NCI-H2196 (cell line): ENCODE data around the gene AP2M1.
A peak's percentile ranks its signal among the peaks of the same experiment; 100 is the strongest.
"Not testable (repeated sequence)": the region's sequence is repeated elsewhere in the genome, so short reads cannot be mapped to it uniquely, and the experiment has no call there.

Source experiments
- DNase-seq: peaks from one replicate; lab custom pipeline; 2025; ENCODE audit not compliant: unreplicated experiment; lab: John Stamatoyannopoulos, UW

Gene AP2M1

DNA sequence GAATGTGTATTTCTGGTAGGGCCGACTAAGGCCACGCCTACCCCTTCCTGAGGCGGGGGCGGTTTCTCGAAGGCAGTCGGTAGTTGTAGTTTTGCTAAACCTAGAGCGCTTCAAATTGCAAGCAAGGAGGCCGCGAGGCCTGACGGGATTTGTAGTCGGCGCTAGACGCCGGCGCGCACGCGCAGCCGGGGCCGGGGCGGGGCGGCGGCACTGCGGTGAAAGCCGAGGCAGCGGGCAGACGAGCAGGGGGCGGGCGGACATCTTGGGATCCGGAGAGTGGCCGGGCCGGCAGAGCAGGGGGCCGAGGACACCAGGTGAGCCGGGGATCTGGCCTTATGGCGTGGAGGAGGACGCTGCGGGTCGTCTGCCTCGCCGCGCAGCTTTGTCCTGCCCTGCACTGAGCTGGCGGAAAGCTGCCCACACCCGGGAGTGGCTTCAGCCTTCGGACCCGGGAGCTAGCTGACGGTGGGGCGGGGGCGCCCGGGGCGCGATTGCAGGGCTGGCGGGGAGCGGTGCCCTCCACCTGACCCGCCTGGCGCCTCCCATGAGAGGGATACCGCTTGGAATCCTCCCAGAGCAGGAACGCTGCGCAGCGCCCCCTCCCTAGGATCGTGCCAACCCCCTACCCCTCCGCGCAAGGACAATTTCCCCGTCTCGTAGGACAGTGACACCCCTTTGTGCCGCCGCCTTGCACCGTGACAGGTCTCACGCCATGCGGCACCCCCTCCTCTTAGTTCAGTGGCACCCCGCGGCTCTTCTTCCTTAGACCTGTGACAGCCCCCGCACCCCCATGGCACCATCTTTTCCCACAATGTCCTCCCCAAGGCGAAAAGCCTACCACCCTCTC lies at the start of gene AP2M1:
Gene AP2M1, plus strand, starts transcription at position 210 of the 847 bp plus-strand sequence. CDS start 2,139 bp downstream, outside the sequence.
- peak; percentile 99 for DNase-seq

DNA sequence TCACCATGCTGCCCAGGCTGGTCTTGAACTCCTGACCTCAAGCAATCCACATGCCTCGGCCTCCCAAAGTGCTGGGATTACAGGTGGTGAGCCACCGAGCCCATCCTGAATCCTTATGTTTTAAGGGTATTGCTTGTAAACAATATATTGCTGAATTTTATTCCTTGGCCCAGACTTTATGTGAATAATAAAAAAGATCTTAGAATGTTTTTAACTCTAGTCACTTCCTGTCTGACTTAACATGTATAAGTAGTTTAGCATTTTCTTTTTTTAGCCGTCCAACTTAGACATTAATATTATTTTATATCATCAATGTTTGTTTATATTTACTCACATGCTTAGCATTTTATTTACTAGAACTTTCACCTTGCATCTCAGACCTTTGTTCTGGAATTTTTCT lies 48.6 kb upstream of the AP2M1 start:
- DNase-seq: no peak

GRCh38 chr3:184129012-184129411 lies 45.6 kb upstream of the AP2M1 start:
- DNase-seq: peak; percentile 33

- DNase-seq: no peak
Measured at GRCh38 chr3:184132945-184133344, 41.7 kb upstream of the AP2M1 start.

DNA sequence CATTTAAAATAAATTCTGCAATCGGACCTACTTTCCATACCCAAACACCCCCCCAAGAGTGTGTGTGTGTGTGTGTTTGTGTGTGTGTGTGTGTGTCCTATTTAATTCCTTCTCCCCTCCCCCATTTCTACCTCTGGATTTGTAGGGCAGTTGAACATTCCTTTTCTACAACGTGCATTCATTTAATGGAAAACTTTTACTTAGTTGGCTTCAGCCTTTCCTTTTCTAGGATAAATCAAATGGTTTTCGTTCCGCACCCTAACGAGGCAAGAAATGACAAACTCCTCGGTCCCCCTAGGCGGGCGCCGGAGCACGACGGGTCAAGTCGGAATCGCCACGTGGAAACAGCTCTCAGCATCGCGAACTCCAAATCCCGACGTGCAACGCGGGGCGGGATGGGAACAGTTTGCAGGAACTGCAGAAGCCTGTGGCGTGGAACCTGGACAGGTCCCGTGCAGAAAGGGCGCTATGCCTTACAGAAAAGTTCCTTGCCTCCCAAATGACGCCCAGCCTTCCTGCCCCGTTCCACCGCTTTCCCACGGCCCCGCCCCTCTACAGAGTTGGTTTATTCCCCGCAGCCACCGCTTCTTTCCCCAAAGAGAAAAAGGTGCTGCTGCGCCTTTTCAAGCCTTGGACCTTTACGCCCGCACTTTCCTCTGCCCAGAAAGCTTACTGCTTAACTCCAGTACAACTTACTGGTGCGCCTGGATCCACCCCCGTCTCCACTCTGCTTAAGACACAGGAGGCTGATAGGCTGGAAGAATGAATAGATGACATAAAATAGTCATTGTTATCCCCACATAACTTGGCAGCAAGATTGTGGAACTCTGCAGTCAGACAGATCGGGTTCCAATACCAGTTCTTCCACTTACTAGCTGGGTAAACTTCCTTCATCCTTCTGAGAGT lies 40.6 kb upstream of the AP2M1 start:
- DNase-seq: peak; percentile 92

- no peak for DNase-seq
Measured at GRCh38 chr3:184134746-184135148, 39.9 kb upstream of the AP2M1 start.

DNA sequence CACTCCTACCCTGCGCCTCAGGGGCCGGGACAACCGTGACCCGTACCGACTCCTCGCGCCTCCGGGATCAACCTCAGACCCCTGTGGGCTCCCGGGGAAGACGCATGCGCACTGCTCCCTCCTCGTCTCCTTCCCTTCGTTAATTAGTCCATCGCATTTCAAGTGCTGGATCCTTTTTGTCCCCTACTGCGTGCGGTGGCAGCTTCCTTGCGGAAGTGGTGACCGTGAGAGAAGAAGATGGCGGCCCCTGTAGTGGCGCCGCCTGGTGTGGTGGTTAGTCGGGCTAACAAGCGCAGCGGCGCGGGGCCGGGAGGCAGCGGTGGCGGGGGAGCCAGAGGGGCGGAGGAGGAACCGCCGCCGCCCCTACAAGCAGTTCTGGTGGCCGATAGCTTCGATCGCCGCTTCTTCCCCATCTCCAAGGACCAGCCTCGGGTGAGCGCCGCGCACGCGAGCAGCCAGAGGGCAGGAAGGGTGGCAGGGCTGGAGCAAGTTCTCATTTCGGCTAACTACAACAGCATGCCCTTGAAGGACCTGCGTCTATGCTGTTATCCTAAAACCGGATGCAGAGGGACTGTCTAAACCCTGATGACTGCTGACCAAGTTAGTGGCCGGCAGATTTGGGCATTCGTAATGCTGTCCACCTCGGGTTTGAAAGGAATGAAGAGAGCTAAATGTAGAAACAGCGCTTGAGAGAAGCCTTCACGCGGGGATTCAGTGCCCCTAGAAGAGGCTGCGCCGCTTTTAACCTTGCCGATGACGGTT lies 39.3 kb upstream of the AP2M1 start, which contains the start of gene EIF2B5:
Gene EIF2B5, plus strand, starts transcription at position 210 of the 762 bp plus-strand sequence. Its CDS starts 28 bp downstream, at position 238.
- peak; percentile 97 for DNase-seq

- no peak for DNase-seq
Measured at GRCh38 chr3:184135911-184136260, 38.8 kb upstream of the AP2M1 start.

GRCh38 chr3:184140436-184140835 lies 34.2 kb upstream of the AP2M1 start:
- DNase-seq: no peak

- no peak for DNase-seq
Measured at GRCh38 chr3:184142199-184142598, 32.5 kb upstream of the AP2M1 start.

DNA sequence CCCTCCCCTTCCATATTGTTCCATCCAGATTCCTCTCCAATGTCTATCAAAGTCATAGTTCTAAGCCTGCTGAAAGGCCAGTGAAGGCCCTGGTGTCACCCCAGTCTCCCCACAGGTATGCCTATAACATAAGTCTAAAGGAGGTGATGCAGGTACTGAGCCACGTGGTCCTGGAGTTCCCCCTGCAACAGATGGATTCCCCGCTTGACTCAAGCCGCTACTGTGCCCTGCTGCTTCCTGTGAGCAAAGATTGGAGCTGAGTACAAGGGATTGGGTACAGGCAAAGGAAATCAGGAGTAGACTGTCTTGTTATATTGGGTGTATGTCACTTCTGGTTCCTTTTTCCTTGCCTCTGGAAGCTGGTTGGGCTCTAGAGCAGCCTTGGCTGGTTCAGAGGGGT lies 31.3 kb upstream of the AP2M1 start:
- no peak for DNase-seq

DNA sequence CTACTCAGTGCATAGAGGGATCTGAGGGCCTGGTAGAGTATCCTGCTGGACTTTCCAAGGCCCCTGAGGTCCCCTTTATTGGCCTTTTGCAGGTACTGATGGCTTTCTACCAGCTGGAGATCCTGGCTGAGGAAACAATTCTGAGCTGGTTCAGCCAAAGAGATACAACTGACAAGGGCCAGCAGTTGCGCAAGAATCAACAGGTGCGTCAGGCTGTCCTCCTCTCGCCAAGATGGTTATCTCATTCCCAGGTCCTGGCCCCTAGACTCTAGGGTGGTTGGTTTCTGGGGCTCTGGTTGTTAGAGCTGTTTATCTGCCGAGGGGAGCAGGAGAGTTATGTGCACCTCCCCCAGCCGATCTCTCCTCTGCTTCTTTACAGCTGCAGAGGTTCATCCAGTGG lies 30.1 kb upstream of the AP2M1 start:
- DNase-seq: peak; percentile 86

DNA sequence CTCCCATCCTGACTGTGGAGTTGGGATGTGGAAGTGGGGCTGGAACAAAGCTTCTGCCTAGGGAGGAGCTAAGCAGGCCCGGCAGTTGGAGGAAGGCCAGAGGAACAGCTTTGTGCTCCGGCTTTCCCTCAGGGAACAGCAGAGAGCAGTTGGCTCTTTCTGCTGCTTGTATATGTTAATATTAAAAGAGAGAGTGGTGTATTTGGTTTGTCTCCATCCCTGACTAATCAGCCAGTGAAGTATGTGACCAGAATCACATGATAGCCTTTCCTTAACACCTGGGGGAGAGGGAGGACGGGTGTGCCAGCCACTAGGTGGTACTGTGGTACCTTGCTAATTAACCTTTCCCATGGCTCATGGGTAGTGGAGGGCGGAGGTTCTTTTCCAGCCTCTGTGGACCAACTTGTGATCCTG lies 29.5 kb upstream of the AP2M1 start:
- DNase-seq: peak; percentile 92

DNA sequence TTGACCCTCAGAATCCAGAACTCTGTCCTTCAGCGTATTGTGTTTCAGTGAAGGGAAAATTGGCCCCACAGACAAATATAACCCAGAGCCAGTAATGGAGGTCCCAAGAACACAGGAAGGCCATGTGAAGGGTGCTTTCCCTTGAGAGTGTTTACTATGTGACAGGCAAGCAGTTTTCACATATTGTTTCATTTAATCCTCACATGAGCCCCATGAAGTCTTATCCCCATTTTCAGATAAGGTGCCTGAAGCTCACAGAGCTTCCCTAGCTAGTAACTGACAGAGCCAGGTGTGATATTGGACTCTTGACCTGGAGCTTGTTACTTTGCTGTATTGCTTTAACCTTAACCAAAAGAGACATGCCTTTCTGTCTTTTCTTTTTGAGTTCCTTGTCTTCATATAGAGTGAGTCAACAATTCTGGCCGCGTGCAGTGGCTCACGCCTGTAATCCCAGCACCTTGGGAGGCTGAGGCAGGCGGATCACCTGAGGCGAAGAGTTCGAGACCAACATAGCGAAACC lies 28.8 kb upstream of the AP2M1 start:
- DNase-seq: no peak

DNA sequence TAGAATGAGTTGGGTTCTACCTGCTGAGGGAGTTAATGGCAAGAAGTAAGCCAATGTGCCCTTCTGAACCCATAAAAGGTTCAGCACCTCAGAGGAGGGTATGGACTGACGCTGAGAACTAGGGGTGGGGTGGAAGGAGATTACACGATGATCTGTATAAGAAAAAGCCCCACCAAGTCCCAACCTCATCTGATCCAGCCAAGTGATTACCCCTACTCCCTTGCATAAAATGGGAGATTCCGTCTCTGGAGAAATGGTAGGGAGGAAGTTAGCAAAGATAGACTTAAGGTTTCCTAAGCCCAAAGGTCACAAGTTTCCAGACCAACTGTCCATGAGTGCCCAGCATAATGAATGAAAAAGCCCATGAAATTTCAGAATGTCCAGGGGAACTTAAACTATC lies 26.6 kb upstream of the AP2M1 start:
- no peak for DNase-seq

DNA sequence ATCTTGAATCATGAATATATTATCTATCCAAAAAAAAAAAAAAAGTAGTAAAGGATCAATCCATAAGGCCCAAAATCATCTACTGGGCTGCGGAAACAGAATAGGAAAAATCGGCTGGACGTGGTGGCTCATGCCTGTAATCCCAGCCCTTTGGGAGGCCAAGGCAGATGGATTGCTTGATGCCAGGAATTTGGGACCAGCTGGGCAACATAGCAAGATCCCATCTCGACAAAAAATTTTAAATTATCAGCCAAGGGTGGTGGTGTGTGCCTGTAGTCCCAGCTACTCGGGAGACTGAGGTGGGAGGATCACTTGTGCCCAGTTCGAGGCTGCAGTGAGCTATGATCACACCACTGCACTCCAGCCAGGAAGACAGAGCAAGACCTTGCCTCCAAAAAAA lies 25.5 kb upstream of the AP2M1 start:
- DNase-seq: no peak

GRCh38 chr3:184149770-184150169 lies 24.9 kb upstream of the AP2M1 start:
- DNase-seq: not testable (repeated sequence)

DNA sequence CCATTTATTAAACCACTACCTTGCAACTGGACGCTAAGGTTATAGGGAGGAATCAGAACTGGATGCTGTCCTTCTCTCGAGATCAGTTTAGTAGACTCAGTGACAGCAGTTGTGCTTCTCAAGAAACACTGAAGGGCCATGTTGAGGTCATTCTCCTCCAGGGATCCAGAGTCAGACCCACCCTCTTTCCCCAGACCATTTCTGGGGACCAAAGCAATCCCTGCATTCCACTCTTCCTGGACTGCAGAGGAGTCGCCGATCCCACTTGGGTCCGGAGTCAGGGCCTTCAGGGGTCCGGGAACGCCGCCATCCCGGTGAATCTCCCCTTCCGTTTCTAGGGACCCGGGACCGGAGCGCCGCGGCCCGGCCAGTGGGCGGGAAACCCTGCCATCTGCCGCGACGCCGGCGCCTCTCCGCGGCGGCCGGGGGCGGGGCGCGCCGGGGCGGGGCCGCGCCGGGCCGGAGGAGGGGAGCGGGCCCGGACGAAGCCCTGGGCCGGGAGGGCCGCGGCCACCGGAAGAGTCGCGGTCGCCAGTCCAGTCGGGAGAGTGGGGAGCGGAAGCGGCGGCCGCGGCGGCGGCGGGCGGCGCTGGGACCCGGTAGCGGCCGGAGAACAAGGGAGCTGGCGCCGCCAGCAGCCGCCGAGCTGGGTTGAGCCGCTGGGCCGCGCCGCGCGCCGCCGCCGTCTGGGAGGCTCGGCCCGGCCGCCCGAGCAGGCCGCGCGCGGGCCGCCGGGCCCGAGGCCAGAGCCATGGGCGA lies 19.6 kb upstream of the AP2M1 start, which contains the start of gene DVL3:
Gene DVL3, plus strand, starts transcription at position 493 of the 759 bp plus-strand sequence. Its CDS starts 259 bp downstream, at position 752.
- DNase-seq: peak; percentile 77

GRCh38 chr3:184155644-184156521 lies 18.8 kb upstream of the AP2M1 start:
- no peak for DNase-seq
